GM23338 (cell line): ENCODE measurements around the gene MYH10. TPM values are rescaled to one million over a fixed set of nuclear protein-coding genes. Genes with fewer than 3 reads are reported as not detected.

ENCODE experiments used
- ATAC-seq: fragments of 200-7000 bp; cut with Tn5 transposase; 3 replicates; pipeline ENCODE4 v1.9.1; 2020
- DNase-seq: peaks from one replicate; pipeline ENCODE4 v3.0.0-alpha.2; 2015; ENCODE audit warnings: low spot score
- H2AFZ ChIP-seq: fragments of 200-600 bp; sonication (generic); 2 replicates; pipeline ENCODE4 v1.8.0; 2016; ENCODE audit warnings: antibody characterized with exemption, mild to moderate bottlenecking, moderate library complexity
- H3F3A ChIP-seq: fragments of 200-600 bp; sonication (generic); replicated peaks from 2 replicates; pipeline ENCODE4 v1.8.0; 2017; ENCODE audit warnings: antibody characterized with exemption, mixed run types, low read depth
- H3K27ac ChIP-seq: fragments of 200-600 bp; sonication (generic); 2 replicates; pipeline ENCODE4 v1.6.1; 2016; ENCODE audit warnings: low read depth
- H3K27me3 ChIP-seq: fragments of 200-600 bp; sonication (generic); 2 replicates; pipeline ENCODE4 v1.8.0; 2016; ENCODE audit warnings: mild to moderate bottlenecking, mixed run types, moderate library complexity; ENCODE audit not compliant: insufficient read depth
- H3K36me3 ChIP-seq: fragments of 200-600 bp; sonication (generic); 2 replicates; pipeline ENCODE4 v1.8.0; 2016; ENCODE audit warnings: mild to moderate bottlenecking; ENCODE audit not compliant: insufficient read depth
- H3K4me1 ChIP-seq: fragments of 200-600 bp; sonication (generic); 2 replicates; pipeline ENCODE4 v1.8.0; 2016; ENCODE audit warnings: mild to moderate bottlenecking, moderate library complexity; ENCODE audit not compliant: insufficient read depth
- H3K4me2 ChIP-seq: fragments of 200-600 bp; sonication (generic); 2 replicates; pipeline ENCODE4 v1.7.1; 2017; ENCODE audit warnings: mixed run types
- H3K4me3 ChIP-seq: fragments of 200-600 bp; sonication (generic); 2 replicates; pipeline ENCODE4 v1.6.1; 2016; ENCODE audit warnings: mixed run types
- H3K79me2 ChIP-seq: fragments of 200-600 bp; sonication (generic); replicated peaks from 2 replicates; pipeline ENCODE4 v1.8.0; 2017; ENCODE audit warnings: mild to moderate bottlenecking; ENCODE audit not compliant: insufficient read depth
- H3K9me2 ChIP-seq: fragments of 200-600 bp; sonication (generic); 2 replicates; pipeline ENCODE4 v1.8.0; 2017; ENCODE audit not compliant: insufficient read depth
- H4K20me1 ChIP-seq: fragments of 200-600 bp; sonication (generic); replicated peaks from 2 replicates; pipeline ENCODE4 v1.8.0; 2017; ENCODE audit warnings: mild to moderate bottlenecking; ENCODE audit not compliant: insufficient read depth
- H3K27ac Mint-ChIP-seq: 2 replicates; pipeline ENCODE4 v1.8.0; 2020; ENCODE audit warnings: inconsistent platforms, mild to moderate bottlenecking, moderate library complexity, mixed read lengths
- H3K27me3 Mint-ChIP-seq: 3 replicates; pipeline ENCODE4 v1.8.0; 2022; ENCODE audit warnings: low read depth, mild to moderate bottlenecking, moderate library complexity, mixed read lengths, inconsistent platforms; ENCODE audit not compliant: insufficient read depth, poor library complexity
- H3K36me3 Mint-ChIP-seq: 3 replicates; pipeline ENCODE4 v1.8.0; 2021; ENCODE audit warnings: low read depth, mild to moderate bottlenecking, inconsistent platforms, moderate library complexity, mixed read lengths
- H3K4me1 Mint-ChIP-seq: 3 replicates; pipeline ENCODE4 v1.8.0; 2020; ENCODE audit warnings: mild to moderate bottlenecking, inconsistent platforms, mixed read lengths
- H3K4me3 Mint-ChIP-seq: 3 replicates; pipeline ENCODE4 v1.8.0; 2021; ENCODE audit warnings: moderate library complexity, mild to moderate bottlenecking, inconsistent platforms, mixed read lengths
- H3K9me3 Mint-ChIP-seq: 3 replicates; pipeline ENCODE4 v1.8.0; 2020; ENCODE audit warnings: moderate library complexity, mild to moderate bottlenecking, inconsistent platforms, mixed read lengths
- CREB1 ChIP-seq: fragments of 250-450 bp; sonication (Bioruptor Pico); IDR thresholded peaks from 2 replicates; pipeline ENCODE4 v1.5.0; 2020; ENCODE audit warnings: low read depth, mild to moderate bottlenecking, moderate library complexity
- CTCF ChIP-seq, 2 experiments: fragments of 200-600 bp in 1 of 2; sonication (generic) in 1 of 2; conservative IDR thresholded peaks; 2 replicates each; pipeline versions ENCODE4 v1.5.1 to v1.6.1; 2016 to 2017; ENCODE audit warnings: antibody characterized with exemption in 2 of 2, low read depth in 2 of 2, mild to moderate bottlenecking in 2 of 2, moderate library complexity in 1 of 2
- ETS1 ChIP-seq: IDR thresholded peaks from 2 replicates; pipeline ENCODE4 v1.6.1; 2016; ENCODE audit warnings: antibody characterized with exemption
- EZH2 ChIP-seq: fragments of 200-600 bp; sonication (generic); IDR thresholded peaks from one replicate; pipeline ENCODE4 v1.8.0; 2017; ENCODE audit warnings: antibody characterized with exemption, mild to moderate bottlenecking, low read depth; ENCODE audit not compliant: unreplicated experiment
- EZH2phosphoT487 ChIP-seq: fragments of 200-600 bp; sonication (generic); IDR thresholded peaks from one replicate; pipeline ENCODE4 v1.8.1; 2018; ENCODE audit warnings: antibody characterized with exemption; ENCODE audit not compliant: unreplicated experiment
- JUNB ChIP-seq: IDR thresholded peaks from one replicate; pipeline ENCODE4 v1.6.1; 2016; ENCODE audit warnings: antibody characterized with exemption; ENCODE audit not compliant: unreplicated experiment
- NANOG ChIP-seq: IDR thresholded peaks from 2 replicates; pipeline ENCODE4 v1.6.1; 2016; ENCODE audit warnings: antibody characterized with exemption, borderline replicate concordance
- POLR2AphosphoS5 ChIP-seq: IDR thresholded peaks from 2 replicates; pipeline ENCODE4 v1.6.1; 2016; ENCODE audit warnings: antibody characterized with exemption, low read depth
- REST ChIP-seq: IDR thresholded peaks from one replicate; pipeline ENCODE4 v1.6.1; 2018; ENCODE audit warnings: antibody characterized with exemption; ENCODE audit not compliant: unreplicated experiment
- STAT1 ChIP-seq: IDR thresholded peaks from one replicate; pipeline ENCODE4 v1.6.1; 2016; ENCODE audit warnings: antibody characterized with exemption; ENCODE audit not compliant: unreplicated experiment
- ZNF114 ChIP-seq: fragments of 250-450 bp; sonication (Bioruptor Pico); IDR thresholded peaks from 2 replicates; pipeline ENCODE4 v1.5.0; 2020; ENCODE audit warnings: mild to moderate bottlenecking, moderate library complexity
- ZNF331 ChIP-seq: fragments of 250-450 bp; sonication (Bioruptor Pico); IDR thresholded peaks from 2 replicates; pipeline ENCODE4 v1.5.0; 2020; ENCODE audit warnings: low read depth, mild to moderate bottlenecking, moderate library complexity
- ZNF462 ChIP-seq: fragments of 250-450 bp; sonication (Bioruptor Pico); IDR thresholded peaks from 2 replicates; pipeline ENCODE4 v1.5.0; 2020; ENCODE audit warnings: mild to moderate bottlenecking, moderate library complexity
- polyA plus RNA-seq: library from polyadenylated mRNA; unstranded; fragments of >200 nt; fragmentation: Nextera tagmentation; extraction: Ambion mirVana; gene quantifications from 2 replicates; pipeline ENCODE4 v1.2.1, GENCODE V29; 2016
- total RNA-seq: library from RNA; depleted of rRNA; stranded (reverse); fragments of >200 nt; shearing (Covaris generic); gene quantifications from 2 replicates; pipeline ENCODE4 v1.2.3, GENCODE V29; 2014

MYH10 gene
- total and polyA plus RNA-seq, 2 experiments from 2014 or later = 89.5 to 230 TPM

GRCh38 chr17:8438441-8438840 is 192.1 kb downstream of the MYH10 start:
- no peak overlapping the region for H3K27ac Mint-ChIP-seq
- Histone ChIP-seq H3K4me2 (no peak overlapping the region), H3K27me3 (no peaks in the 10 kb centered on the region), H3K9me2 (no peaks in the 10 kb centered on the region), H3F3A (no peaks in the 10 kb centered on the region), H3K4me1 (peaks cover 7% of the 10 kb centered on the region), H2AFZ (no peak overlapping the region), H4K20me1 (peaks cover 5% of the 10 kb centered on the region; the same call in 1 of the 2 replicates), H3K79me2 (peaks cover 68% of the 10 kb centered on the region), H3K36me3 (no peaks in the 10 kb centered on the region), H3K27ac (no peak overlapping the region), H3K4me3 (no peak overlapping the region)
- TF ChIP-seq ZNF462 (no peak), ZNF331 (CRISPR knock-in tag) (no peak), STAT1 (no peak), EZH2phosphoT487 (no peak), ZNF114 (no peak), REST (no peak), ETS1 (no peak), POLR2AphosphoS5 (no peak), CTCF (conservative IDR thresholded peaks at IDR 0.05; ENCODE audit: low read depth in 2 of 2) (no peak), CREB1 (CRISPR knock-in tag) (no peak), NANOG (no peak), JUNB (no peak), EZH2 (no peak)
- no peak for ATAC-seq
- H3K27me3 Mint-ChIP-seq = peaks cover 4% of the 10 kb centered on the region
- H3K36me3 Mint-ChIP-seq = peaks cover 5% of the 10 kb centered on the region; the same call in 2 of the 3 replicates
- no peaks in the 10 kb centered on the region for H3K9me3 Mint-ChIP-seq
- H3K4me1 Mint-ChIP-seq = peaks cover 7% of the 10 kb centered on the region; the same call in 2 of the 3 replicates
- H3K4me3 Mint-ChIP-seq = no peak overlapping the region
- no peak for DNase-seq
